HCT116 (cell line): ENCODE data around the gene MAGEA4.

Source experiments
- CTCF ChIP-seq, 3 experiments: fragments of 200-600 bp in 1 of 3; sonication (generic) in 1 of 3; IDR thresholded peaks in 2 of 3; conservative IDR thresholded peaks in 1 of 3; 2 replicates each; pipeline ENCODE4 v1.5.1; 2012 to 2017; ENCODE audit warnings: low read depth in 2 of 3, low read length in 2 of 3, antibody characterized with exemption in 1 of 3, borderline replicate concordance in 1 of 3, control low read depth in 1 of 3, mild to moderate bottlenecking in 1 of 3, mixed read lengths in 1 of 3, mixed run types in 1 of 3, moderate library complexity in 1 of 3; ENCODE audit not compliant: insufficient read depth in 1 of 3
- EZH2 ChIP-seq: fragments of 200-600 bp; sonication (generic); IDR thresholded peaks from 2 replicates; pipeline ENCODE4 v1.6.1; 2017; ENCODE audit warnings: antibody characterized with exemption, mixed run types
- FOSL1 ChIP-seq: IDR thresholded peaks from 2 replicates; pipeline ENCODE4 v1.6.1; 2012; ENCODE audit warnings: low read depth
- POLR2A ChIP-seq: IDR thresholded peaks from 2 replicates; pipeline ENCODE4 v1.7.0; 2011; ENCODE audit warnings: borderline replicate concordance; ENCODE audit not compliant: insufficient read depth, insufficient read length; ENCODE audit errors: extremely low read depth
- POLR2AphosphoS5 ChIP-seq: IDR thresholded peaks from 2 replicates; pipeline ENCODE4 v1.6.1; 2011; ENCODE audit warnings: mild to moderate bottlenecking, low read depth, low read length, moderate library complexity
- RAD21 ChIP-seq: IDR thresholded peaks from 2 replicates; pipeline ENCODE4 v1.6.1; 2012; ENCODE audit warnings: low read depth, mild to moderate bottlenecking
- REST ChIP-seq: IDR thresholded peaks from 2 replicates; pipeline ENCODE4 v1.6.1; 2012; ENCODE audit warnings: low read depth
- SRF ChIP-seq: IDR thresholded peaks from 2 replicates; pipeline ENCODE4 v1.6.1; 2012; ENCODE audit warnings: low read depth
- YY1 ChIP-seq: IDR thresholded peaks from 2 replicates; pipeline ENCODE4 v1.6.1; 2011; ENCODE audit warnings: low read length, low read depth, moderate library complexity, mild to moderate bottlenecking; ENCODE audit not compliant: insufficient replicate concordance; ENCODE audit errors: extremely low read depth
- ZFX ChIP-seq: fragments of 450-650 bp; IDR thresholded peaks from 2 replicates; pipeline ENCODE4 v1.6.1; 2017
- TF ChIP-seq, protein P1 (sequence below): IDR thresholded peaks from 2 replicates; pipeline ENCODE4 v1.6.1; 2012

DNA sequence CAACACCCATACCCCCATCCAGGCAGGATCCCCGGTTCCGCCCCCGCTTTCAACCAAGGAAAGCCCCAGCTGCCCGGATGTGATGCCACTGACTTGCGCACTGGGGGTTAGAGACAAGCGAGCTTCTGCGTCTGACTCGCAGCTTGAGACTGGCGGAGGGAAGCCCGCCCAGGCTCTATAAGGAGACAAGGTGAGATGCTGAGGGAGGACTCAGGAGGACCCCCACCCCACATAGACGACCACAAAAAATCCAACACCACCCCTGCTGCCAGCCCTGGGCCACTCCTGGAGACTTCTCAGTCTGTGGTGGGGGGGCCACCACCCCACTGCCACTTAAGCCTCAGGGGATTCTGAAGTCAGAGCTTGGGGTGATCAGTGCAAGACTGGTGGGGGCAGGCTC lies at the start of gene MAGEA4:
- TF ChIP-seq CTCF (IDR thresholded peaks at IDR 0.05 in 2 of 3, conservative IDR thresholded peaks at IDR 0.05 in 1 of 3; ENCODE audit: borderline replicate concordance in 1 of 3, insufficient read depth in 1 of 3, low read depth in 2 of 3, low read length in 2 of 3) = no peak
- no peak for TF ChIP-seq REST
- TF ChIP-seq ZFX = no peak
- no peak for TF ChIP-seq POLR2AphosphoS5
- no peak for TF ChIP-seq EZH2
- TF ChIP-seq, protein P1, sequence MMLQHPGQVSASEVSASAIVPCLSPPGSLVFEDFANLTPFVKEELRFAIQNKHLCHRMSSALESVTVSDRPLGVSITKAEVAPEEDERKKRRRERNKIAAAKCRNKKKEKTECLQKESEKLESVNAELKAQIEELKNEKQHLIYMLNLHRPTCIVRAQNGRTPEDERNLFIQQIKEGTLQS = no peak
- no peak for TF ChIP-seq FOSL1
- no peak for TF ChIP-seq YY1
- no peak for TF ChIP-seq POLR2A
- TF ChIP-seq SRF = no peak
- TF ChIP-seq RAD21 = no peak
